ENCODE measurements around the gene TRIM33.

GRCh38 chr1:114448370-114449036 is 62.5 kb downstream of the TRIM33 start:
- TF ChIP-seq, protein P1, sequence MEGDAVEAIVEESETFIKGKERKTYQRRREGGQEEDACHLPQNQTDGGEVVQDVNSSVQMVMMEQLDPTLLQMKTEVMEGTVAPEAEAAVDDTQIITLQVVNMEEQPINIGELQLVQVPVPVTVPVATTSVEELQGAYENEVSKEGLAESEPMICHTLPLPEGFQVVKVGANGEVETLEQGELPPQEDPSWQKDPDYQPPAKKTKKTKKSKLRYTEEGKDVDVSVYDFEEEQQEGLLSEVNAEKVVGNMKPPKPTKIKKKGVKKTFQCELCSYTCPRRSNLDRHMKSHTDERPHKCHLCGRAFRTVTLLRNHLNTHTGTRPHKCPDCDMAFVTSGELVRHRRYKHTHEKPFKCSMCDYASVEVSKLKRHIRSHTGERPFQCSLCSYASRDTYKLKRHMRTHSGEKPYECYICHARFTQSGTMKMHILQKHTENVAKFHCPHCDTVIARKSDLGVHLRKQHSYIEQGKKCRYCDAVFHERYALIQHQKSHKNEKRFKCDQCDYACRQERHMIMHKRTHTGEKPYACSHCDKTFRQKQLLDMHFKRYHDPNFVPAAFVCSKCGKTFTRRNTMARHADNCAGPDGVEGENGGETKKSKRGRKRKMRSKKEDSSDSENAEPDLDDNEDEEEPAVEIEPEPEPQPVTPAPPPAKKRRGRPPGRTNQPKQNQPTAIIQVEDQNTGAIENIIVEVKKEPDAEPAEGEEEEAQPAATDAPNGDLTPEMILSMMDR (conservative IDR thresholded peaks at IDR 0.05; ENCODE audit: low read depth in 2 of 2), result no peak
- TF ChIP-seq CREB1 (CRISPR knock-in tag; IDR thresholded peaks at IDR 0.05; ENCODE audit: low read depth) (no peak), REST (IDR thresholded peaks at IDR 0.05; ENCODE audit: unreplicated experiment) (no peak), STAT1 (IDR thresholded peaks at IDR 0.05; ENCODE audit: unreplicated experiment) (no peak), EZH2 (IDR thresholded peaks at IDR 0.05; ENCODE audit: low read depth, unreplicated experiment) (no peak), POLR2AphosphoS5 (IDR thresholded peaks at IDR 0.05; ENCODE audit: low read depth) (no peak)

Measured in GM23338 (cell line).